GM19099 (cell line): ENCODE results near the gene CLIC1.

ENCODE experiments used
- POLR2A ChIP-seq: IDR thresholded peaks from 3 replicates; pipeline ENCODE4 v1.6.1; 2011; ENCODE audit warnings: low read depth; ENCODE audit not compliant: insufficient read length; ENCODE audit errors: extremely low read depth

CLIC1 gene

GRCh38 chr6:31736021-31736767, at the start of gene CLIC1:
Gene CLIC1, minus strand, starts transcription at chr6:31736530. Its CDS starts 230 bp downstream, at chr6:31736300.
- TF ChIP-seq POLR2A = peak; percentile 87

GRCh38 chr6:31785475-31785874, 49.1 kb upstream of the CLIC1 start:
- TF ChIP-seq POLR2A = no peak

- TF ChIP-seq POLR2A = no peak
Observed at GRCh38 chr6:31784098-31784925, 48.0 kb upstream of the CLIC1 start.

- TF ChIP-seq POLR2A = no peak
Observed at GRCh38 chr6:31782126-31782855, 46.0 kb upstream of the CLIC1 start.

GRCh38 chr6:31781244-31782125, 45.2 kb upstream of the CLIC1 start:
- TF ChIP-seq POLR2A = no peak

- no peak for TF ChIP-seq POLR2A
Observed at GRCh38 chr6:31780507-31781243, 44.3 kb upstream of the CLIC1 start.

- TF ChIP-seq POLR2A = no peak
Observed at GRCh38 chr6:31779908-31780307, 43.6 kb upstream of the CLIC1 start.

GRCh38 chr6:31778999-31779885, 42.9 kb upstream of the CLIC1 start:
- TF ChIP-seq POLR2A = no peak

GRCh38 chr6:31778193-31778592, 41.9 kb upstream of the CLIC1 start:
- TF ChIP-seq POLR2A = no peak

GRCh38 chr6:31777667-31778050, 41.3 kb upstream of the CLIC1 start:
- no peak for TF ChIP-seq POLR2A

- no peak for TF ChIP-seq POLR2A
Observed at GRCh38 chr6:31776989-31777666, 40.8 kb upstream of the CLIC1 start, which contains the start of gene VWA7. Gene VWA7, minus strand, starts transcription at chr6:31777328. Its CDS starts 549 bp downstream, at chr6:31776779.

- no peak for TF ChIP-seq POLR2A
Observed at GRCh38 chr6:31776485-31776988, 40.2 kb upstream of the CLIC1 start.
